GM06990 (cell line): ENCODE data around the gene ARFIP1.

ENCODE experiments used
- DNase-seq: peaks from one replicate; pipeline ENCODE4 v3.0.0-alpha.2; 2011; ENCODE audit not compliant: insufficient read length; ENCODE audit errors: extremely low read depth
- H3K27me3 ChIP-seq: replicated peaks from 2 replicates; pipeline ENCODE4 v1.6.0; 2011; ENCODE audit warnings: low read length; ENCODE audit not compliant: control insufficient read depth, insufficient read depth
- H3K36me3 ChIP-seq: 2 replicates; pipeline ENCODE4 v1.5.1; 2011; ENCODE audit warnings: low read length; ENCODE audit not compliant: control insufficient read depth, insufficient read depth
- H3K4me3 ChIP-seq: replicated peaks from 2 replicates; pipeline ENCODE4 v1.5.1; 2011; ENCODE audit warnings: low read depth, mild to moderate bottlenecking, control low read depth, low read length
- CTCF ChIP-seq: IDR thresholded peaks from 2 replicates; pipeline ENCODE4 v1.5.1; 2011; ENCODE audit warnings: low read length, control low read depth, mild to moderate bottlenecking, inconsistent platforms; ENCODE audit not compliant: insufficient read depth, poor library complexity, severe bottlenecking

ARFIP1 gene

GRCh38 chr4:152779513-152780266, at the start of gene ARFIP1, which contains the start of gene TIGD4:
Gene ARFIP1, plus strand, starts transcription at chr4:152779954. Its CDS starts 49,680 bp downstream, at chr4:152829634.
Gene TIGD4, minus strand, starts transcription at chr4:152779730. Its CDS starts 8,726 bp downstream, at chr4:152771004.
- Histone ChIP-seq H3K4me3 (peak within 1 kb of the TSS; percentile 91), H3K36me3 (no peaks in the 10 kb centered on the region), H3K27me3 (no peaks in the 10 kb centered on the region)
- TF ChIP-seq CTCF, result peak; percentile 51
- DNase-seq, result peak; percentile 97

GRCh38 chr4:152731997-152732396, 47.8 kb upstream of the ARFIP1 start:
- Histone ChIP-seq H3K4me3 (no peak overlapping the region), H3K36me3 (no peaks in the 10 kb centered on the region), H3K27me3 (no peaks in the 10 kb centered on the region)
- DNase-seq, result no peak
- TF ChIP-seq CTCF, result no peak

- H3K27me3 ChIP-seq, result no peaks in the 10 kb centered on the region
- H3K36me3 ChIP-seq, result no peaks in the 10 kb centered on the region
- H3K4me3 ChIP-seq, result no peak overlapping the region
- no peak for TF ChIP-seq CTCF
- DNase-seq, result no peak
Observed at GRCh38 chr4:152734015-152734698, 45.6 kb upstream of the ARFIP1 start.

GRCh38 chr4:152734699-152735050, 45.1 kb upstream of the ARFIP1 start:
- DNase-seq, result no peak
- TF ChIP-seq CTCF, result no peak
- Histone ChIP-seq H3K4me3 (no peak overlapping the region), H3K36me3 (no peaks in the 10 kb centered on the region), H3K27me3 (no peaks in the 10 kb centered on the region)

GRCh38 chr4:152735396-152735859, 44.3 kb upstream of the ARFIP1 start:
- Histone ChIP-seq H3K4me3 (no peak overlapping the region), H3K27me3 (no peaks in the 10 kb centered on the region), H3K36me3 (no peaks in the 10 kb centered on the region)
- peak; percentile 24 for DNase-seq
- peak; percentile 48 for TF ChIP-seq CTCF
